Upper lobe of left lung (tissue), 6 donors: ENCODE data around the gene MAP4K4. TPM values are rescaled to one million over a fixed set of nuclear protein-coding genes. Genes with fewer than 3 reads are reported as not detected.
"Not testable (repeated sequence)": the region's sequence is repeated elsewhere in the genome, so short reads cannot be mapped to it uniquely, and the experiment has no call there.

ENCODE experiments used
- ATAC-seq, 2 donors: fragments of 200-7000 bp; cut with Tn5 transposase; one replicate each; pipeline ENCODE4 v1.9.1; 2022; ENCODE audit warnings: mild to moderate bottlenecking in 2 of 2, moderate library complexity in 2 of 2; ENCODE audit not compliant: low FRiP score in 2 of 2
- DNase-seq, 2 donors: peaks; one replicate each; pipeline ENCODE4 v3.0.0-alpha.2; 2019 to 2020
- H3K27ac ChIP-seq, 4 donors: fragments of 200-600 bp; sonication (generic); one replicate each; pipeline ENCODE4 v1.5.1; 2016 to 2019
- H3K27me3 ChIP-seq, 4 donors: fragments of 200-600 bp; sonication (generic); one replicate each; pipeline ENCODE4 v1.5.1; 2017 to 2019
- H3K36me3 ChIP-seq, 4 donors: fragments of 200-600 bp; sonication (generic); one replicate each; pipeline ENCODE4 v1.5.1; 2016 to 2019
- H3K4me1 ChIP-seq, 4 donors: fragments of 200-600 bp; sonication (generic); one replicate each; pipeline ENCODE4 v1.5.1; 2018 to 2019
- H3K4me3 ChIP-seq, 4 donors: fragments of 200-600 bp; sonication (generic); one replicate each; pipeline ENCODE4 v1.5.1; 2017 to 2019; ENCODE audit warnings: mild to moderate bottlenecking in 2 of 4, moderate library complexity in 1 of 4
- H3K9me3 ChIP-seq, 4 donors: fragments of 200-600 bp; sonication (generic); one replicate each; pipeline ENCODE4 v1.5.1; 2018 to 2019
- EP300 ChIP-seq, 4 donors: sonication (generic); formaldehyde crosslinking; IDR thresholded peaks; one replicate each; pipeline ENCODE4 v1.5.1; 2017; ENCODE audit warnings: antibody characterized with exemption in 4 of 4, control low read depth in 2 of 4
- POLR2A ChIP-seq, 4 donors: fragments of 450-650 bp; IDR thresholded peaks; one replicate each; pipeline ENCODE4 v1.5.1; 2016 to 2017; ENCODE audit warnings: antibody characterized with exemption in 4 of 4, mild to moderate bottlenecking in 2 of 4
- POLR2AphosphoS5 ChIP-seq, 2 donors: sonication (generic); formaldehyde crosslinking; IDR thresholded peaks; one replicate each; pipeline ENCODE4 v1.5.1; 2017; ENCODE audit warnings: antibody characterized with exemption in 2 of 2
- WGBS, 2 donors: methylation state at CpG; one replicate each; pipeline ENCODE4 v1.1.5; 2017 to 2018; 5-methylcytosine and 5-hydroxymethylcytosine counted together
- total RNA-seq, 6 donors: library from RNA; depleted of rRNA in 4 of 6; stranded (reverse); fragments of >200 nt in 4 of 6; gene quantifications; one replicate each; pipeline versions ENCODE4 v1.1.0 to v1.2.1, GENCODE V29; 2016 to 2021
- TF ChIP-seq, protein P1 (sequence below), 6 experiments: fragments of 450-650 bp in 4 of 6; fragments of 200-600 bp in 2 of 6; sonication (generic) in 2 of 6; IDR thresholded peaks; one replicate each; pipeline ENCODE4 v1.5.1; 2016 to 2019; ENCODE audit warnings: antibody characterized with exemption in 6 of 6
- donor health status: DM: no; HTN: no; CAD: no; lungs with moderate emphysema.
- donor health status: DM: no; HTN: yes; CAD: no; lungs with severe emphysema.

MAP4K4 gene
- total RNA-seq, 6 donors from 2014 or later, result 49.8 to 88.0 (median 56.4) TPM

- H3K27me3 ChIP-seq, result no peaks in the 10 kb centered on the region
- H3K9me3 ChIP-seq, result no peaks in the 10 kb centered on the region
- ATAC-seq (peak in 1 of 2 donors; percentile 30), DNase-seq (no peak)
- no peaks in the 10 kb centered on the region for H3K36me3 ChIP-seq
- H3K4me1 ChIP-seq, result peaks cover 52 to 85% (median 65%) of the 10 kb centered on the region in 4 donors
- no peak overlapping the region for H3K4me3 ChIP-seq
- peak overlapping the region; percentile 39 to 73 (median 40) for H3K27ac ChIP-seq
- 72 to 73% methylated on average over 5 of the region's 5 CpGs for WGBS, 2 donors
- TF ChIP-seq, protein P1, sequence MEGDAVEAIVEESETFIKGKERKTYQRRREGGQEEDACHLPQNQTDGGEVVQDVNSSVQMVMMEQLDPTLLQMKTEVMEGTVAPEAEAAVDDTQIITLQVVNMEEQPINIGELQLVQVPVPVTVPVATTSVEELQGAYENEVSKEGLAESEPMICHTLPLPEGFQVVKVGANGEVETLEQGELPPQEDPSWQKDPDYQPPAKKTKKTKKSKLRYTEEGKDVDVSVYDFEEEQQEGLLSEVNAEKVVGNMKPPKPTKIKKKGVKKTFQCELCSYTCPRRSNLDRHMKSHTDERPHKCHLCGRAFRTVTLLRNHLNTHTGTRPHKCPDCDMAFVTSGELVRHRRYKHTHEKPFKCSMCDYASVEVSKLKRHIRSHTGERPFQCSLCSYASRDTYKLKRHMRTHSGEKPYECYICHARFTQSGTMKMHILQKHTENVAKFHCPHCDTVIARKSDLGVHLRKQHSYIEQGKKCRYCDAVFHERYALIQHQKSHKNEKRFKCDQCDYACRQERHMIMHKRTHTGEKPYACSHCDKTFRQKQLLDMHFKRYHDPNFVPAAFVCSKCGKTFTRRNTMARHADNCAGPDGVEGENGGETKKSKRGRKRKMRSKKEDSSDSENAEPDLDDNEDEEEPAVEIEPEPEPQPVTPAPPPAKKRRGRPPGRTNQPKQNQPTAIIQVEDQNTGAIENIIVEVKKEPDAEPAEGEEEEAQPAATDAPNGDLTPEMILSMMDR (IDR thresholded peaks at IDR 0.05), result no peak
- no peak for TF ChIP-seq EP300 (IDR thresholded peaks at IDR 0.05)
- TF ChIP-seq POLR2AphosphoS5 (IDR thresholded peaks at IDR 0.05), result no peak
- no peak for TF ChIP-seq POLR2A (IDR thresholded peaks at IDR 0.05)
Observed at GRCh38 chr2:101766871-101767739, 69.6 kb downstream of the MAP4K4 start.

- Histone ChIP-seq H3K27ac (peak overlapping the region in 2 of 4 donors; percentile 8 to 51), H3K4me3 (no peak overlapping the region), H3K9me3 (no peaks in the 10 kb centered on the region), H3K4me1 (peaks cover 38 to 72% (median 56%) of the 10 kb centered on the region in 4 donors), H3K36me3 (no peaks in the 10 kb centered on the region), H3K27me3 (no peaks in the 10 kb centered on the region)
- DNase-seq (no peak), ATAC-seq (no peak)
- 43 to 53% methylated on average over 4 of the region's 4 CpGs for WGBS, 2 donors
- TF ChIP-seq POLR2A (IDR thresholded peaks at IDR 0.05), result no peak
- no peak for TF ChIP-seq EP300 (IDR thresholded peaks at IDR 0.05)
- no peak for TF ChIP-seq POLR2AphosphoS5 (IDR thresholded peaks at IDR 0.05)
- TF ChIP-seq, protein P1 (IDR thresholded peaks at IDR 0.05), result no peak
Observed at GRCh38 chr2:101768556-101769220, 71.2 kb downstream of the MAP4K4 start.

GRCh38 chr2:101769726-101770125 lies 72.2 kb downstream of the MAP4K4 start:
- H3K4me1 ChIP-seq, result peaks cover 34 to 69% (median 53%) of the 10 kb centered on the region in 4 donors

DNA sequence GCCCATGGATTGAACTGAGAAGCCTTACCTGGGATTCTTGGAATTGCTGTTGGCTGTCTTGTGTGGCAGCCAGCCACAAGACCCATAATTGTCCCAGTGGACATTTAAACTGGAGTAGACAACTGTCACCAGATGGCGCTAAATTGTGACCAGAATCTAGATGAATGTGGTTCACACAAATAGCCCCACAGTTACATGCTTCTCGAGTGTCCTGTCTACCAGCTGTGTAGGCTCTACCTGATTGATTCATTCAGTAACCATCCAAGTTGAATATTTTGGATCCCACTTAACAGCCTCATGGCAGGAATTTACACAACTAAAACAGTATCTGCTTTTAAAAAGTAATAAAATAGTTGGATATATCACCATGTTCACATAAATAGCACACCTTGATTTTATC lies 73.2 kb downstream of the MAP4K4 start:
- H3K27me3 ChIP-seq, result no peaks in the 10 kb centered on the region
- no peak for DNase-seq
- H3K27ac ChIP-seq, result peak overlapping the region in 1 of 4 donors; percentile 25
- H3K9me3 ChIP-seq, result no peaks in the 10 kb centered on the region
- peaks cover 31 to 67% (median 54%) of the 10 kb centered on the region in 4 donors for H3K4me1 ChIP-seq
- WGBS, 2 donors, result 57 to 65% methylated on average over 2 of the region's 2 CpGs
- H3K36me3 ChIP-seq, result no peaks in the 10 kb centered on the region
- no peak for ATAC-seq
- TF ChIP-seq, protein P1 (IDR thresholded peaks at IDR 0.05), result peak in 1 of 6 experiments; percentile 19
- no peak for TF ChIP-seq POLR2AphosphoS5 (IDR thresholded peaks at IDR 0.05)
- no peak overlapping the region for H3K4me3 ChIP-seq

More at GRCh38 chr2:101769726-101770125, 72.2 kb downstream of the MAP4K4 start:
- DNase-seq, H3K9me3 ChIP-seq, H3K36me3 ChIP-seq, H3K4me3 ChIP-seq, H3K27me3 ChIP-seq, ATAC-seq, H3K27ac ChIP-seq: not testable (repeated sequence)
- 89 to 94% methylated on average over 3 of the region's 3 CpGs for WGBS, 2 donors

DNA sequence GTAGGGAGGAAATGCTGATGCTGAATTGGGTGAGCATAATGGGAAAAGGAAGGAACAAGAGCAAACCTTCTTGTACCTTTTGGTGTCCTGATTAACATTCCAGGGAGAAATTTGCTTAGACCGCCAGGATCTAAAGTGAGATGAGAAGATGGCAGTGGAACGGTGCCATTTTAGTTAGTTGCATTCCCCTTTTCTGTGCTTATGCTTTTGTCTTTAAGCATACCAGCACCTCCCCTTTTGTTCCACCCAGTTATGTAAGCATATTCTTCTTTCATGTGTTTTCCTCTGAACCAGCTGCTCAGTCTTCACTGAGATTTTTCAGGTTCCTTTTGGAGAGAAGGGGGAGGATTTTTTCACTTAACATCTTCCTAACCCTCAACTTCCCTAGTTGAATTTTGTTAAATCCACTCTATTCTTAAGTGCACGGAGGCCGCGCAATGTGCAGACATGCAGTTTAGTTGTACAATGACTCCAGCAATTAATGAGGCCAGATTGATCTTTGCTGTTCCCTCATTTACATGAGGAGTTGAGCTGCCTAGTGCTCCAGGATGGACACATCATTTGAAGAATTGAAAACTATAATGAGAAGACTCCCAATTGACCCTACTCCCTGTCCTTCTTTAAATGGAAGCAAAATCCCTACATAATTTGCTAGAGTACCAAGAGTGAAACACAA lies 73.9 kb downstream of the MAP4K4 start:
- Histone ChIP-seq H3K4me3 (no peak overlapping the region), H3K27ac (peak overlapping the region in 1 of 4 donors; percentile 25), H3K27me3 (no peaks in the 10 kb centered on the region), H3K9me3 (no peaks in the 10 kb centered on the region), H3K4me1 (peaks cover 26 to 65% (median 50%) of the 10 kb centered on the region in 4 donors), H3K36me3 (no peaks in the 10 kb centered on the region)
- TF ChIP-seq POLR2AphosphoS5 (IDR thresholded peaks at IDR 0.05) (no peak), EP300 (IDR thresholded peaks at IDR 0.05) (no peak)
- 81 to 87% methylated on average over 5 of the region's 5 CpGs for WGBS, 2 donors
- ATAC-seq, result no peak
- no peak for DNase-seq
